CD8-positive, alpha-beta memory T cell (primary cell): ENCODE data around the gene TTYH3. TPM values are rescaled to one million over a fixed set of nuclear protein-coding genes. Genes with fewer than 3 reads are reported as not detected.

Source experiments
- CTCF ChIA-PET: fragments of 350-600 bp; sonication (Branson Sonifier 250); formaldehyde crosslinking; loops from one replicate; lab custom pipeline; 2021; ENCODE audit warnings: antibody characterized with exemption; lab: Charles Lee
- POLR2A ChIA-PET: fragments of 350-600 bp; sonication (Branson Sonifier 250); formaldehyde crosslinking; loops from one replicate; lab custom pipeline; 2021; ENCODE audit warnings: antibody characterized with exemption; lab: Charles Lee
- DNase-seq, 5 donors: peaks; one replicate each; pipeline versions ENCODE4 v3.0.0 to v3.0.0-alpha.2; 2020 to 2022; ENCODE audit warnings: mixed read lengths in 1 of 5
- H3K27ac ChIP-seq: one replicate; pipeline ENCODE4 v1.7.0; 2013; ENCODE audit warnings: low read depth, mild to moderate bottlenecking, low read length, moderate library complexity
- H3K27me3 ChIP-seq: 2 replicates; pipeline ENCODE4 v1.7.0; 2013; ENCODE audit warnings: low read length, mild to moderate bottlenecking; ENCODE audit not compliant: insufficient read depth, poor library complexity, severe bottlenecking
- H3K36me3 ChIP-seq: 2 replicates; pipeline ENCODE4 v1.7.0; 2013; ENCODE audit warnings: mild to moderate bottlenecking, low read length, moderate library complexity; ENCODE audit not compliant: insufficient read depth
- H3K4me1 ChIP-seq: 2 replicates; pipeline ENCODE4 v1.7.0; 2013; ENCODE audit warnings: mild to moderate bottlenecking, low read length, moderate library complexity; ENCODE audit not compliant: insufficient read depth
- H3K4me3 ChIP-seq: 2 replicates; pipeline ENCODE4 v1.7.0; 2013; ENCODE audit warnings: mild to moderate bottlenecking, low read length
- H3K9me3 ChIP-seq: 2 replicates; pipeline ENCODE4 v1.7.0; 2013; ENCODE audit warnings: mild to moderate bottlenecking, low read length
- H3K27ac Mint-ChIP-seq, 8 donors: one replicate each; pipeline ENCODE4 v1.8.0; 2020 to 2021; ENCODE audit warnings: mixed read lengths in 8 of 8, mild to moderate bottlenecking in 6 of 8, inconsistent platforms in 3 of 8, moderate library complexity in 3 of 8
- H3K27me3 Mint-ChIP-seq, 2 donors: one replicate each; pipeline ENCODE4 v1.8.0; 2020 to 2021; ENCODE audit warnings: mixed read lengths in 2 of 2, mild to moderate bottlenecking in 1 of 2, moderate library complexity in 1 of 2
- H3K36me3 Mint-ChIP-seq, 3 donors: one replicate each; pipeline ENCODE4 v1.8.0; 2020 to 2021; ENCODE audit warnings: mixed read lengths in 3 of 3, inconsistent platforms in 1 of 3, mild to moderate bottlenecking in 1 of 3
- H3K4me1 Mint-ChIP-seq, 3 donors: one replicate each; pipeline ENCODE4 v1.8.0; 2020 to 2021; ENCODE audit warnings: mixed read lengths in 3 of 3, inconsistent platforms in 1 of 3, mild to moderate bottlenecking in 1 of 3
- H3K4me3 Mint-ChIP-seq, 7 donors: one replicate each; pipeline ENCODE4 v1.8.0; 2020 to 2021; ENCODE audit warnings: mixed read lengths in 7 of 7, mild to moderate bottlenecking in 6 of 7, moderate library complexity in 4 of 7, inconsistent platforms in 2 of 7
- H3K9me3 Mint-ChIP-seq, 5 donors: one replicate each; pipeline ENCODE4 v1.8.0; 2020 to 2022; ENCODE audit warnings: mixed read lengths in 5 of 5, mild to moderate bottlenecking in 3 of 5, moderate library complexity in 2 of 5, inconsistent platforms in 1 of 5
- polyA plus RNA-seq: library from polyadenylated mRNA; unstranded; fragments of 300-500 nt; fragmentation: Illumina TruSeq; gene quantifications from one replicate; pipeline ENCODE4 v1.2.3, GENCODE V29; 2021
- total RNA-seq, 2 experiments: library from RNA; stranded (reverse); gene quantifications; one replicate each; pipeline ENCODE4 v1.2.3, GENCODE V29; 2021

TTYH3 gene
- total and polyA plus RNA-seq, 3 experiments from 2014 or later, result 2.1 to 22.2 (median 20.2) TPM

- H3K36me3 Mint-ChIP-seq, result no peaks in the 10 kb centered on the region
- H3K27ac Mint-ChIP-seq, result peak overlapping the region in 2 of 8 donors; percentile 39 to 82
- POLR2A ChIA-PET, result interaction anchor here (2.2 kb wide), 1 partner anchor 13 kb away, joined by 10 read pairs; the partner anchor contains the start of gene TTYH3
- no peaks in the 10 kb centered on the region for H3K9me3 ChIP-seq
- peaks cover 15% of the 10 kb centered on the region for H3K4me1 ChIP-seq
- H3K4me3 ChIP-seq, result no peak overlapping the region
- no peaks in the 10 kb centered on the region for H3K27me3 ChIP-seq
- H3K4me1 Mint-ChIP-seq, result peaks cover 14 to 24% (median 14%) of the 10 kb centered on the region in 3 donors
- H3K9me3 Mint-ChIP-seq, result no peaks in the 10 kb centered on the region
- H3K27me3 Mint-ChIP-seq, result no peaks in the 10 kb centered on the region
- peak overlapping the region in 3 of 7 donors; percentile 23 to 31 (median 27) for H3K4me3 Mint-ChIP-seq
- CTCF ChIA-PET, result interaction anchor here (1.8 to 3.7 kb wide), 3 partner anchors 27 to 75 kb away, joined by 4 to 19 read pairs (median 6); no protein-coding TSS in a partner anchor
- no peak for DNase-seq
- H3K27ac ChIP-seq, result no peak overlapping the region
- no peaks in the 10 kb centered on the region for H3K36me3 ChIP-seq
These were observed 12.4 kb downstream of the TTYH3 start for GRCh38 chr7:2644220-2644561.

GRCh38 chr7:2644562-2645273, 12.9 kb downstream of the TTYH3 start:
- Mint-ChIP-seq H3K27me3 (no peaks in the 10 kb centered on the region), H3K4me1 (peaks cover 14 to 24% (median 14%) of the 10 kb centered on the region in 3 donors), H3K4me3 (peak overlapping the region in 6 of 7 donors; percentile 79 to 89 (median 84)), H3K9me3 (no peaks in the 10 kb centered on the region), H3K27ac (peak overlapping the region in 7 of 8 donors; percentile 74 to 84 (median 82)), H3K36me3 (no peaks in the 10 kb centered on the region)
- Histone ChIP-seq H3K9me3 (no peaks in the 10 kb centered on the region), H3K36me3 (no peaks in the 10 kb centered on the region), H3K27me3 (no peaks in the 10 kb centered on the region), H3K4me1 (peaks cover 15% of the 10 kb centered on the region), H3K27ac (no peak overlapping the region), H3K4me3 (peak overlapping the region; percentile 53)
- ChIA-PET POLR2A (interaction anchor here (2.2 kb wide), 1 partner anchor 13 kb away, joined by 10 read pairs; the partner anchor contains the start of gene TTYH3), CTCF (interaction anchor here (1.2 to 3.7 kb wide), 4 partner anchors 9 to 74 kb away, joined by 3 to 19 read pairs (median 5); no protein-coding TSS in a partner anchor)
- no peak for DNase-seq

GRCh38 chr7:2645274-2645868, 13.6 kb downstream of the TTYH3 start:
- Histone ChIP-seq H3K27ac (no peak overlapping the region), H3K4me3 (peak overlapping the region; percentile 53), H3K27me3 (no peaks in the 10 kb centered on the region), H3K36me3 (no peaks in the 10 kb centered on the region), H3K4me1 (peaks cover 15% of the 10 kb centered on the region), H3K9me3 (no peaks in the 10 kb centered on the region)
- CTCF ChIA-PET, result interaction anchor here (1.2 to 3.7 kb wide), 4 partner anchors 9 to 74 kb away, joined by 3 to 19 read pairs (median 5); no protein-coding TSS in a partner anchor
- peak; percentile 18 to 68 (median 49) for DNase-seq
- Mint-ChIP-seq H3K27ac (peak overlapping the region; percentile 74 to 91 (median 82)), H3K36me3 (no peaks in the 10 kb centered on the region), H3K4me3 (peak overlapping the region in 6 of 7 donors; percentile 79 to 89 (median 84)), H3K4me1 (peaks cover 14 to 24% (median 14%) of the 10 kb centered on the region in 3 donors), H3K27me3 (peaks cover 0 to 2% of the 10 kb centered on the region in 2 donors), H3K9me3 (no peaks in the 10 kb centered on the region)
- POLR2A ChIA-PET, result interaction anchor here (0.5 to 2.2 kb wide), 2 partner anchors 14 to 187 kb away, joined by 7 to 10 read pairs; partner anchors contain the start of gene TTYH3

GRCh38 chr7:2646336-2646679, 14.5 kb downstream of the TTYH3 start:
- Mint-ChIP-seq H3K4me1 (peaks cover 14 to 24% (median 14%) of the 10 kb centered on the region in 3 donors), H3K9me3 (no peaks in the 10 kb centered on the region), H3K36me3 (peaks cover 0 to 3% (median 0%) of the 10 kb centered on the region in 3 donors), H3K27ac (no peak overlapping the region), H3K27me3 (peaks cover 0 to 2% of the 10 kb centered on the region in 2 donors), H3K4me3 (no peak overlapping the region)
- no peaks in the 10 kb centered on the region for H3K9me3 ChIP-seq
- CTCF ChIA-PET, result no interaction called here
- H3K27me3 ChIP-seq, result no peaks in the 10 kb centered on the region
- H3K4me1 ChIP-seq, result peaks cover 15% of the 10 kb centered on the region
- POLR2A ChIA-PET, result no interaction called here
- H3K36me3 ChIP-seq, result no peaks in the 10 kb centered on the region
- no peak for DNase-seq
- H3K27ac ChIP-seq, result no peak overlapping the region
- no peak overlapping the region for H3K4me3 ChIP-seq

GRCh38 chr7:2646680-2647571, 15.1 kb downstream of the TTYH3 start:
- Mint-ChIP-seq H3K36me3 (peaks cover 0 to 3% (median 0%) of the 10 kb centered on the region in 3 donors), H3K27ac (peak overlapping the region in 1 of 8 donors; percentile 54), H3K4me3 (no peak overlapping the region), H3K4me1 (peaks cover 14 to 24% (median 14%) of the 10 kb centered on the region in 3 donors), H3K27me3 (peaks cover 0 to 2% of the 10 kb centered on the region in 2 donors), H3K9me3 (no peaks in the 10 kb centered on the region)
- Histone ChIP-seq H3K4me1 (peaks cover 15% of the 10 kb centered on the region), H3K4me3 (no peak overlapping the region), H3K27me3 (no peaks in the 10 kb centered on the region), H3K9me3 (no peaks in the 10 kb centered on the region), H3K27ac (no peak overlapping the region), H3K36me3 (no peaks in the 10 kb centered on the region)
- DNase-seq, result no peak
- ChIA-PET POLR2A (no interaction called here), CTCF (no interaction called here)

GRCh38 chr7:2647594-2648172, 15.9 kb downstream of the TTYH3 start:
- H3K36me3 ChIP-seq, result no peaks in the 10 kb centered on the region
- Mint-ChIP-seq H3K27ac (no peak overlapping the region), H3K9me3 (no peaks in the 10 kb centered on the region), H3K4me1 (peaks cover 14 to 24% (median 14%) of the 10 kb centered on the region in 3 donors), H3K27me3 (peaks cover 0 to 2% of the 10 kb centered on the region in 2 donors), H3K36me3 (peaks cover 0 to 3% (median 0%) of the 10 kb centered on the region in 3 donors), H3K4me3 (no peak overlapping the region)
- H3K9me3 ChIP-seq, result no peaks in the 10 kb centered on the region
- H3K27ac ChIP-seq, result no peak overlapping the region
- no peak for DNase-seq
- ChIA-PET POLR2A (no interaction called here), CTCF (interaction anchor here (1.0 kb wide), 1 partner anchor 62 kb away, joined by 3 read pairs; no protein-coding TSS in a partner anchor)
- H3K4me1 ChIP-seq, result peaks cover 15% of the 10 kb centered on the region
- no peak overlapping the region for H3K4me3 ChIP-seq
- no peaks in the 10 kb centered on the region for H3K27me3 ChIP-seq

- H3K4me1 ChIP-seq, result peaks cover 15% of the 10 kb centered on the region
- H3K27ac ChIP-seq, result no peak overlapping the region
- CTCF ChIA-PET, result no interaction called here
- Mint-ChIP-seq H3K9me3 (no peaks in the 10 kb centered on the region), H3K4me3 (peak overlapping the region in 1 of 7 donors; percentile 48), H3K27me3 (peaks cover 0 to 2% of the 10 kb centered on the region in 2 donors), H3K27ac (no peak overlapping the region), H3K36me3 (peaks cover 0 to 3% (median 0%) of the 10 kb centered on the region in 3 donors), H3K4me1 (peaks cover 13 to 19% (median 13%) of the 10 kb centered on the region in 3 donors)
- H3K27me3 ChIP-seq, result no peaks in the 10 kb centered on the region
- no peak overlapping the region for H3K4me3 ChIP-seq
- H3K36me3 ChIP-seq, result no peaks in the 10 kb centered on the region
- DNase-seq, result no peak
- H3K9me3 ChIP-seq, result no peaks in the 10 kb centered on the region
- POLR2A ChIA-PET, result no interaction called here
These were observed 17.5 kb downstream of the TTYH3 start for GRCh38 chr7:2649139-2649838.
